Astrocyte (in vitro differentiated cells and primary cell): Measurements from ENCODE around the gene CD80. TPM values are rescaled to one million over a fixed set of nuclear protein-coding genes. Genes with fewer than 3 reads are reported as not detected.

Source experiments
- DNase-seq: peaks from one replicate; pipeline ENCODE4 v3.0.0-alpha.2; 2010; ENCODE audit warnings: low read depth
- FAIRE-seq: peaks from 2 replicates; lab custom pipeline; 2011; peaks lifted over from hg19 to GRCh38; lab: Jason Lieb, UNC
- H2AFZ ChIP-seq: 2 replicates; pipeline ENCODE4 v1.6.0; 2012; ENCODE audit warnings: low read depth, low read length, inconsistent platforms
- H3K27ac ChIP-seq: 2 replicates; pipeline ENCODE4 v1.5.1; 2011; ENCODE audit warnings: low read depth, low read length, inconsistent platforms
- H3K27me3 ChIP-seq: 2 replicates; pipeline ENCODE4 v1.6.0; 2011; ENCODE audit warnings: low read length, inconsistent platforms; ENCODE audit not compliant: insufficient read depth
- H3K36me3 ChIP-seq: 2 replicates; pipeline ENCODE4 v1.5.1; 2011; ENCODE audit warnings: low read length, inconsistent platforms; ENCODE audit not compliant: insufficient read depth
- H3K4me1 ChIP-seq: 2 replicates; pipeline ENCODE4 v1.5.1; 2011; ENCODE audit warnings: low read length, inconsistent platforms; ENCODE audit not compliant: insufficient read depth
- H3K4me2 ChIP-seq: 2 replicates; pipeline ENCODE4 v1.6.0; 2012; ENCODE audit warnings: low read length, inconsistent platforms
- H3K4me3 ChIP-seq: 2 replicates; pipeline ENCODE4 v1.5.1; 2011; ENCODE audit warnings: low read depth, mild to moderate bottlenecking, low read length, inconsistent platforms; ENCODE audit not compliant: insufficient read depth
- H3K79me2 ChIP-seq: 2 replicates; pipeline ENCODE4 v1.6.0; 2012; ENCODE audit warnings: mild to moderate bottlenecking, low read length, inconsistent platforms; ENCODE audit not compliant: insufficient read depth
- H3K9ac ChIP-seq: 2 replicates; pipeline ENCODE4 v1.6.0; 2012; ENCODE audit warnings: mild to moderate bottlenecking, low read length, inconsistent platforms
- H3K9me3 ChIP-seq: 2 replicates; pipeline ENCODE4 v1.5.1; 2012; ENCODE audit warnings: low read depth, mild to moderate bottlenecking, low read length, inconsistent platforms; ENCODE audit not compliant: insufficient read depth
- H4K20me1 ChIP-seq: 2 replicates; pipeline ENCODE4 v1.6.0; 2012; ENCODE audit warnings: low read length, inconsistent platforms; ENCODE audit not compliant: insufficient read depth
- H3K27ac Mint-ChIP-seq: one replicate; pipeline ENCODE4 v1.8.0; 2021; ENCODE audit warnings: mild to moderate bottlenecking, mixed read lengths; ENCODE audit not compliant: unreplicated experiment
- H3K27me3 Mint-ChIP-seq: one replicate; pipeline ENCODE4 v1.8.0; 2021; ENCODE audit warnings: low read depth, mixed read lengths; ENCODE audit not compliant: unreplicated experiment
- H3K36me3 Mint-ChIP-seq: one replicate; pipeline ENCODE4 v1.8.0; 2021; ENCODE audit warnings: low read depth, mixed read lengths; ENCODE audit not compliant: unreplicated experiment
- H3K4me1 Mint-ChIP-seq: one replicate; pipeline ENCODE4 v1.8.0; 2021; ENCODE audit warnings: low read depth, mixed read lengths; ENCODE audit not compliant: unreplicated experiment
- H3K4me3 Mint-ChIP-seq: one replicate; pipeline ENCODE4 v1.8.0; 2021; ENCODE audit warnings: mild to moderate bottlenecking, moderate library complexity, mixed read lengths; ENCODE audit not compliant: unreplicated experiment
- H3K9me3 Mint-ChIP-seq: one replicate; pipeline ENCODE4 v1.8.0; 2021; ENCODE audit warnings: mild to moderate bottlenecking, mixed read lengths; ENCODE audit not compliant: unreplicated experiment
- CTCF ChIP-seq: IDR thresholded peaks from 2 replicates; pipeline ENCODE4 v1.5.1; 2011; ENCODE audit warnings: low read depth, mild to moderate bottlenecking, inconsistent platforms, low read length, moderate library complexity; ENCODE audit not compliant: insufficient read depth
- EZH2 ChIP-seq: IDR thresholded peaks from 2 replicates; pipeline ENCODE4 v1.6.1; 2012; ENCODE audit warnings: mild to moderate bottlenecking, low read length, inconsistent platforms; ENCODE audit not compliant: insufficient read depth
- total RNA-seq: library from RNA; stranded (reverse); gene quantifications from 2 replicates; pipeline ENCODE4 v1.2.1, GENCODE V29; 2021

Gene CD80
- total RNA-seq, 1 donor from 2014 or later: not detected

- Histone ChIP-seq H3K4me2 (no peak overlapping the region), H3K36me3 (peaks cover 20% of the 10 kb centered on the region)
- peaks cover 15% of the 10 kb centered on the region for H3K36me3 Mint-ChIP-seq
Measured at GRCh38 chr3:119490153-119490552, 69.3 kb downstream of the CD80 start.

GRCh38 chr3:119485563-119485962 is 73.9 kb downstream of the CD80 start:
- Histone ChIP-seq H3K27ac (no peak overlapping the region), H3K9ac (no peak overlapping the region), H3K4me1 (no peaks in the 10 kb centered on the region), H4K20me1 (no peaks in the 10 kb centered on the region), H3K4me3 (no peak overlapping the region), H3K27me3 (no peaks in the 10 kb centered on the region), H3K9me3 (no peaks in the 10 kb centered on the region), H3K4me2 (no peak overlapping the region), H3K79me2 (no peaks in the 10 kb centered on the region), H2AFZ (no peak overlapping the region), H3K36me3 (peaks cover 20% of the 10 kb centered on the region)
- Mint-ChIP-seq H3K27ac (no peak overlapping the region), H3K36me3 (peaks cover 8% of the 10 kb centered on the region), H3K27me3 (no peaks in the 10 kb centered on the region), H3K4me3 (no peak overlapping the region), H3K9me3 (no peaks in the 10 kb centered on the region), H3K4me1 (peaks cover 3% of the 10 kb centered on the region)
- FAIRE-seq: no peak
- DNase-seq: no peak
- TF ChIP-seq EZH2: no peak
- no peak for TF ChIP-seq CTCF

More at GRCh38 chr3:119490153-119490552, 69.3 kb downstream of the CD80 start:
- no peak overlapping the region for H3K4me3 ChIP-seq
- H3K4me1 Mint-ChIP-seq: no peaks in the 10 kb centered on the region
- no peak for FAIRE-seq
- no peak overlapping the region for H3K9ac ChIP-seq
- TF ChIP-seq CTCF (no peak), EZH2 (no peak)
- no peak for DNase-seq
- no peaks in the 10 kb centered on the region for H3K79me2 ChIP-seq
- H3K9me3 Mint-ChIP-seq: peaks cover 2% of the 10 kb centered on the region
- H3K27ac ChIP-seq: no peak overlapping the region
- H3K27ac Mint-ChIP-seq: no peak overlapping the region
- no peaks in the 10 kb centered on the region for H3K27me3 ChIP-seq
- no peaks in the 10 kb centered on the region for H3K4me1 ChIP-seq
- H3K27me3 Mint-ChIP-seq: no peaks in the 10 kb centered on the region
- no peak overlapping the region for H3K4me3 Mint-ChIP-seq
- H3K9me3 ChIP-seq: no peaks in the 10 kb centered on the region
- H4K20me1 ChIP-seq: no peaks in the 10 kb centered on the region
- H2AFZ ChIP-seq: no peak overlapping the region

- Histone ChIP-seq H3K36me3 (peaks cover 23% of the 10 kb centered on the region), H3K9me3 (no peaks in the 10 kb centered on the region), H3K4me1 (no peaks in the 10 kb centered on the region), H3K4me2 (no peak overlapping the region), H3K4me3 (no peak overlapping the region), H3K27me3 (no peaks in the 10 kb centered on the region), H3K79me2 (no peaks in the 10 kb centered on the region), H4K20me1 (no peaks in the 10 kb centered on the region), H3K27ac (no peak overlapping the region), H2AFZ (no peak overlapping the region), H3K9ac (no peak overlapping the region)
- Mint-ChIP-seq H3K9me3 (no peaks in the 10 kb centered on the region), H3K27ac (no peak overlapping the region), H3K27me3 (no peaks in the 10 kb centered on the region), H3K36me3 (peaks cover 13% of the 10 kb centered on the region), H3K4me1 (peaks cover 3% of the 10 kb centered on the region), H3K4me3 (no peak overlapping the region)
- no peak for TF ChIP-seq EZH2
- TF ChIP-seq CTCF: no peak
- DNase-seq (no peak), FAIRE-seq (no peak)
Measured at GRCh38 chr3:119483101-119483500, 76.3 kb downstream of the CD80 start.
